Fibroblast of lung (primary cell): ENCODE results near the gene PHGDH.

ENCODE experiments used
- EZH2 ChIP-seq: IDR thresholded peaks from 2 replicates; pipeline ENCODE4 v1.5.1; 2012; ENCODE audit warnings: low read length, control low read depth, mild to moderate bottlenecking; ENCODE audit errors: missing control alignments
- TF ChIP-seq, protein P1 (sequence below), 2 donors: IDR thresholded peaks in 1 of 2; conservative IDR thresholded peaks in 1 of 2; 1 replicate in 1 of 2; 2 replicates in 1 of 2; pipeline ENCODE4 v1.5.1; 2011 to 2012; ENCODE audit warnings: low read length in 2 of 2, control low read depth in 1 of 2, inconsistent platforms in 1 of 2, low read depth in 1 of 2, mild to moderate bottlenecking in 1 of 2

- TF ChIP-seq, protein P1, sequence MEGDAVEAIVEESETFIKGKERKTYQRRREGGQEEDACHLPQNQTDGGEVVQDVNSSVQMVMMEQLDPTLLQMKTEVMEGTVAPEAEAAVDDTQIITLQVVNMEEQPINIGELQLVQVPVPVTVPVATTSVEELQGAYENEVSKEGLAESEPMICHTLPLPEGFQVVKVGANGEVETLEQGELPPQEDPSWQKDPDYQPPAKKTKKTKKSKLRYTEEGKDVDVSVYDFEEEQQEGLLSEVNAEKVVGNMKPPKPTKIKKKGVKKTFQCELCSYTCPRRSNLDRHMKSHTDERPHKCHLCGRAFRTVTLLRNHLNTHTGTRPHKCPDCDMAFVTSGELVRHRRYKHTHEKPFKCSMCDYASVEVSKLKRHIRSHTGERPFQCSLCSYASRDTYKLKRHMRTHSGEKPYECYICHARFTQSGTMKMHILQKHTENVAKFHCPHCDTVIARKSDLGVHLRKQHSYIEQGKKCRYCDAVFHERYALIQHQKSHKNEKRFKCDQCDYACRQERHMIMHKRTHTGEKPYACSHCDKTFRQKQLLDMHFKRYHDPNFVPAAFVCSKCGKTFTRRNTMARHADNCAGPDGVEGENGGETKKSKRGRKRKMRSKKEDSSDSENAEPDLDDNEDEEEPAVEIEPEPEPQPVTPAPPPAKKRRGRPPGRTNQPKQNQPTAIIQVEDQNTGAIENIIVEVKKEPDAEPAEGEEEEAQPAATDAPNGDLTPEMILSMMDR (conservative IDR thresholded peaks at IDR 0.05 in 1 of 2, IDR thresholded peaks at IDR 0.05 in 1 of 2; ENCODE audit: low read depth in 1 of 2, low read length in 2 of 2) = no peak
- TF ChIP-seq EZH2 = no peak
Observed at GRCh38 chr1:119725626-119726025, 13.9 kb downstream of the PHGDH start.
